Neural cell (in vitro differentiated cells): ENCODE results near the gene TBC1D9. TPM values are rescaled to one million over a fixed set of nuclear protein-coding genes. Genes with fewer than 3 reads are reported as not detected.
A peak's percentile ranks its signal among the peaks of the same experiment; 100 is the strongest.

Experiments
- H2AFZ ChIP-seq: fragments of 200-600, 300-800 bp; sonication (generic), shearing (Covaris generic); 2 replicates; pipeline ENCODE4 v1.6.0; 2014; ENCODE audit warnings: low read depth, mild to moderate bottlenecking, antibody characterized with exemption, low read length, moderate library complexity
- H3F3A ChIP-seq: fragments of 200-600 bp; shearing (Covaris generic); 2 replicates; pipeline ENCODE4 v1.6.1; 2016; ENCODE audit warnings: mild to moderate bottlenecking, moderate library complexity, mixed read lengths, antibody characterized with exemption, low read length; ENCODE audit not compliant: insufficient read depth, poor library complexity, severe bottlenecking
- H3K27ac ChIP-seq: fragments of 200-600, 300-800 bp; sonication (generic), shearing (Covaris generic); 2 replicates; pipeline ENCODE4 v1.5.1; 2014; ENCODE audit warnings: mild to moderate bottlenecking, low read length, moderate library complexity
- H3K27me3 ChIP-seq: fragments of 300-800, 200-600 bp; sonication (generic), shearing (Covaris generic); 2 replicates; pipeline ENCODE4 v1.6.0; 2014; ENCODE audit warnings: mild to moderate bottlenecking, low read depth, low read length, moderate library complexity; ENCODE audit not compliant: insufficient read depth
- H3K36me3 ChIP-seq: fragments of 300-800, 200-600 bp; sonication (generic), shearing (Covaris generic); 2 replicates; pipeline ENCODE4 v1.5.1; 2014; ENCODE audit warnings: mild to moderate bottlenecking, antibody characterized with exemption, low read length, moderate library complexity; ENCODE audit not compliant: insufficient read depth
- H3K4me2 ChIP-seq: fragments of 300-800, 200-600 bp; sonication (generic), shearing (Covaris generic); 2 replicates; pipeline ENCODE4 v1.6.0; 2014; ENCODE audit warnings: mild to moderate bottlenecking, low read length
- H3K4me3 ChIP-seq: fragments of 300-800, 200-600 bp; sonication (generic), shearing (Covaris generic); 2 replicates; pipeline ENCODE4 v1.5.1; 2014; ENCODE audit warnings: mild to moderate bottlenecking, low read length, moderate library complexity
- H3K79me2 ChIP-seq: fragments of 200-600 bp; shearing (Covaris generic); replicated peaks from 2 replicates; pipeline ENCODE4 v1.6.0; 2014; ENCODE audit warnings: mild to moderate bottlenecking, low read length, moderate library complexity; ENCODE audit not compliant: insufficient read depth
- H3K9ac ChIP-seq: fragments of 300-800, 200-600 bp; sonication (generic), shearing (Covaris generic); 2 replicates; pipeline ENCODE4 v1.6.1; 2016; ENCODE audit warnings: mild to moderate bottlenecking, low read length, mixed read lengths
- H3K9me2 ChIP-seq: fragments of 200-600 bp; shearing (Covaris generic); 2 replicates; pipeline ENCODE4 v1.6.1; 2016; ENCODE audit warnings: mild to moderate bottlenecking, low read length, mixed read lengths; ENCODE audit not compliant: insufficient read depth
- H3K9me3 ChIP-seq: fragments of 200-600, 300-800 bp; sonication (generic), shearing (Covaris generic); 2 replicates; pipeline ENCODE4 v1.6.1; 2016; ENCODE audit warnings: mild to moderate bottlenecking, mixed run types, low read length, moderate library complexity, mixed read lengths
- H4K20me1 ChIP-seq: fragments of 200-600 bp; shearing (Covaris generic); 2 replicates; pipeline ENCODE4 v1.6.1; 2016; ENCODE audit warnings: mild to moderate bottlenecking, mixed run types; ENCODE audit not compliant: insufficient read depth
- EP300 ChIP-seq: fragments of 450-650 bp; conservative IDR thresholded peaks from 2 replicates; pipeline ENCODE4 v1.6.1; 2014; ENCODE audit warnings: antibody characterized with exemption, mild to moderate bottlenecking, moderate library complexity; ENCODE audit not compliant: poor library complexity, severe bottlenecking
- EZH2 ChIP-seq: fragments of 200-600, 300-800 bp; shearing (Covaris generic), sonication (generic); IDR thresholded peaks from 2 replicates; pipeline ENCODE4 v1.6.1; 2014; ENCODE audit warnings: antibody characterized with exemption, low read length, borderline replicate concordance, mild to moderate bottlenecking; ENCODE audit not compliant: insufficient read depth, poor library complexity, severe bottlenecking
- MXI1 ChIP-seq: fragments of 450-650 bp; conservative IDR thresholded peaks from 2 replicates; pipeline ENCODE4 v1.6.1; 2014; ENCODE audit warnings: antibody characterized with exemption, mild to moderate bottlenecking; ENCODE audit not compliant: poor library complexity, severe bottlenecking
- POLR2AphosphoS5 ChIP-seq: IDR thresholded peaks from 2 replicates; pipeline ENCODE4 v1.6.1; 2012
- RAD21 ChIP-seq: fragments of 450-650 bp; conservative IDR thresholded peaks from 2 replicates; pipeline ENCODE4 v1.6.1; 2014; ENCODE audit warnings: antibody characterized with exemption, mild to moderate bottlenecking, moderate library complexity
- SMC3 ChIP-seq: fragments of 450-650 bp; conservative IDR thresholded peaks from 2 replicates; pipeline ENCODE4 v1.6.1; 2014; ENCODE audit warnings: antibody characterized with exemption, mild to moderate bottlenecking, moderate library complexity; ENCODE audit not compliant: poor library complexity
- TAF1 ChIP-seq: IDR thresholded peaks from 2 replicates; pipeline ENCODE4 v1.6.1; 2012; ENCODE audit warnings: low read depth
- polyA plus RNA-seq: library from polyadenylated mRNA; depleted of rRNA; stranded (reverse); fragments of >200 nt; gene quantifications from 2 replicates; pipeline ENCODE4 v1.2.3, GENCODE V29; 2014
- TF ChIP-seq, protein P1 (sequence below): fragments of 450-650 bp; IDR thresholded peaks from 2 replicates; pipeline ENCODE4 v1.5.1; 2014; ENCODE audit warnings: antibody characterized with exemption, mild to moderate bottlenecking, moderate library complexity; ENCODE audit not compliant: poor library complexity, severe bottlenecking
- TF ChIP-seq, protein P2 (sequence below): IDR thresholded peaks from 2 replicates; pipeline ENCODE4 v1.6.1; 2012; ENCODE audit warnings: borderline replicate concordance

The TBC1D9 gene
- polyA plus RNA-seq, 1 donor from 2014 or later, result 42.8 TPM

DNA sequence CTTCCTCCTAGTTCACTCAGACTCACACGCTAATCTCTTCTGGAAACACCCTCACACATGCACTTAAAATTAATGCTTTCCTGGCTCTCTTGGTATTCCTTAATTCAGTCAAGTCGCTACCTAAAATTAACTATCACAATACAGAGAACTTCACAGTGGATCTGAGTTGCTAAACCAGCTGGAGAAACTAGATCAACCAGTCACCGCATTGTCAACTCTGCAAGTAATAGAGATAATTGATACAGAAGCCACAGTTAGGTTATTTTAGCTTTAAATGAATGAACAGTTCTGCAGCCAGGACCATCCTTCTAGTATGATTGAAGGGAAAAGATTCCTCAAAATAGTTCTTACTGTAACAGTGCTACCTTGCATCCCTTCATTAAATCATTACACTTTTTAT lies 6.0 kb upstream of the TBC1D9 start:
- Histone ChIP-seq H3K9ac (no peak overlapping the region), H3K79me2 (no peaks in the 10 kb centered on the region), H3K4me2 (no peak overlapping the region), H3K9me3 (no peaks in the 10 kb centered on the region), H3K36me3 (no peaks in the 10 kb centered on the region), H3K9me2 (no peaks in the 10 kb centered on the region), H3K4me3 (no peak overlapping the region), H4K20me1 (no peaks in the 10 kb centered on the region), H2AFZ (no peak overlapping the region), H3F3A (no peaks in the 10 kb centered on the region), H3K27me3 (no peaks in the 10 kb centered on the region), H3K27ac (no peak overlapping the region)
- TF ChIP-seq POLR2AphosphoS5, result no peak
- TF ChIP-seq, protein P1, sequence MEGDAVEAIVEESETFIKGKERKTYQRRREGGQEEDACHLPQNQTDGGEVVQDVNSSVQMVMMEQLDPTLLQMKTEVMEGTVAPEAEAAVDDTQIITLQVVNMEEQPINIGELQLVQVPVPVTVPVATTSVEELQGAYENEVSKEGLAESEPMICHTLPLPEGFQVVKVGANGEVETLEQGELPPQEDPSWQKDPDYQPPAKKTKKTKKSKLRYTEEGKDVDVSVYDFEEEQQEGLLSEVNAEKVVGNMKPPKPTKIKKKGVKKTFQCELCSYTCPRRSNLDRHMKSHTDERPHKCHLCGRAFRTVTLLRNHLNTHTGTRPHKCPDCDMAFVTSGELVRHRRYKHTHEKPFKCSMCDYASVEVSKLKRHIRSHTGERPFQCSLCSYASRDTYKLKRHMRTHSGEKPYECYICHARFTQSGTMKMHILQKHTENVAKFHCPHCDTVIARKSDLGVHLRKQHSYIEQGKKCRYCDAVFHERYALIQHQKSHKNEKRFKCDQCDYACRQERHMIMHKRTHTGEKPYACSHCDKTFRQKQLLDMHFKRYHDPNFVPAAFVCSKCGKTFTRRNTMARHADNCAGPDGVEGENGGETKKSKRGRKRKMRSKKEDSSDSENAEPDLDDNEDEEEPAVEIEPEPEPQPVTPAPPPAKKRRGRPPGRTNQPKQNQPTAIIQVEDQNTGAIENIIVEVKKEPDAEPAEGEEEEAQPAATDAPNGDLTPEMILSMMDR, result no peak
- TF ChIP-seq EP300, result no peak
- TF ChIP-seq RAD21, result no peak
- no peak for TF ChIP-seq TAF1
- TF ChIP-seq, protein P2, sequence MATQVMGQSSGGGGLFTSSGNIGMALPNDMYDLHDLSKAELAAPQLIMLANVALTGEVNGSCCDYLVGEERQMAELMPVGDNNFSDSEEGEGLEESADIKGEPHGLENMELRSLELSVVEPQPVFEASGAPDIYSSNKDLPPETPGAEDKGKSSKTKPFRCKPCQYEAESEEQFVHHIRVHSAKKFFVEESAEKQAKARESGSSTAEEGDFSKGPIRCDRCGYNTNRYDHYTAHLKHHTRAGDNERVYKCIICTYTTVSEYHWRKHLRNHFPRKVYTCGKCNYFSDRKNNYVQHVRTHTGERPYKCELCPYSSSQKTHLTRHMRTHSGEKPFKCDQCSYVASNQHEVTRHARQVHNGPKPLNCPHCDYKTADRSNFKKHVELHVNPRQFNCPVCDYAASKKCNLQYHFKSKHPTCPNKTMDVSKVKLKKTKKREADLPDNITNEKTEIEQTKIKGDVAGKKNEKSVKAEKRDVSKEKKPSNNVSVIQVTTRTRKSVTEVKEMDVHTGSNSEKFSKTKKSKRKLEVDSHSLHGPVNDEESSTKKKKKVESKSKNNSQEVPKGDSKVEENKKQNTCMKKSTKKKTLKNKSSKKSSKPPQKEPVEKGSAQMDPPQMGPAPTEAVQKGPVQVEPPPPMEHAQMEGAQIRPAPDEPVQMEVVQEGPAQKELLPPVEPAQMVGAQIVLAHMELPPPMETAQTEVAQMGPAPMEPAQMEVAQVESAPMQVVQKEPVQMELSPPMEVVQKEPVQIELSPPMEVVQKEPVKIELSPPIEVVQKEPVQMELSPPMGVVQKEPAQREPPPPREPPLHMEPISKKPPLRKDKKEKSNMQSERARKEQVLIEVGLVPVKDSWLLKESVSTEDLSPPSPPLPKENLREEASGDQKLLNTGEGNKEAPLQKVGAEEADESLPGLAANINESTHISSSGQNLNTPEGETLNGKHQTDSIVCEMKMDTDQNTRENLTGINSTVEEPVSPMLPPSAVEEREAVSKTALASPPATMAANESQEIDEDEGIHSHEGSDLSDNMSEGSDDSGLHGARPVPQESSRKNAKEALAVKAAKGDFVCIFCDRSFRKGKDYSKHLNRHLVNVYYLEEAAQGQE, result no peak
- TF ChIP-seq MXI1, result no peak
- no peak for TF ChIP-seq SMC3
- TF ChIP-seq EZH2, result no peak

DNA sequence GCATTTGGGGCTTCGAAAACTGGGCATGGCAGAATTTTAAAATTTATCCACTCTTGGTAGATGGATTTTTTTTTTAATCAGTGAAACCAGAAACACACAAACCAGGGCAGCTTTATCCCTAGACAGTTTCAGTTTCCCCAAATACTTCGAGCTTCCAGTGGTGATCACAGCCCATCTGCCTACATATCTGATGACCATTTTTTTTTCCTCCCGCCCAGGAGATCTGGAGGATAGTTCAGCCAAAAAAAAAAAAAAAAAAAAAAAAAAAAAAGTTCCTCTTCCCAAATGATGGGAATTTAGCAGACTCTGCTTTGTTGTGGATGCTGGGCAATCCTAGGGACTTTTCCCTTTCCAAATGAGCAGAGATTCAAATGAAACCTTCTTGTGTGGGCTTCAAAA lies 1.0 kb upstream of the TBC1D9 start:
- TF ChIP-seq EZH2 (no peak), EP300 (no peak), TAF1 (no peak), POLR2AphosphoS5 (no peak)
- TF ChIP-seq, protein P2, result no peak
- H3K9me2 ChIP-seq, result no peaks in the 10 kb centered on the region
- peak overlapping the region; percentile 100 for H3K4me3 ChIP-seq
- peak overlapping the region; percentile 98 for H3K9ac ChIP-seq
- H3K27me3 ChIP-seq, result no peaks in the 10 kb centered on the region
- H2AFZ ChIP-seq, result no peak overlapping the region
- H3K36me3 ChIP-seq, result no peaks in the 10 kb centered on the region
- H3K27ac ChIP-seq, result peak overlapping the region; percentile 95
- H4K20me1 ChIP-seq, result no peaks in the 10 kb centered on the region
- no peaks in the 10 kb centered on the region for H3F3A ChIP-seq
- peak overlapping the region; percentile 31 for H3K4me2 ChIP-seq
- no peaks in the 10 kb centered on the region for H3K9me3 ChIP-seq
- H3K79me2 ChIP-seq, result peaks cover 36% of the 10 kb centered on the region
